Mesenchymal stem cell (in vitro differentiated cells and primary cell): ENCODE results near the gene FAM200C.

Experiments
- DNase-seq: peaks from one replicate; pipeline ENCODE4 v3.0.0-alpha.2; 2013
- H2AFZ ChIP-seq: one replicate; pipeline ENCODE4 v1.6.1; 2013; ENCODE audit warnings: low read depth, mild to moderate bottlenecking, control low read depth, inconsistent platforms, low read length, moderate library complexity
- H2AK5ac ChIP-seq: 2 replicates; pipeline ENCODE4 v1.6.1; 2013; ENCODE audit warnings: low read length, moderate library complexity, mild to moderate bottlenecking, inconsistent platforms; ENCODE audit not compliant: severe bottlenecking
- H2BK120ac ChIP-seq: one replicate; pipeline ENCODE4 v1.6.1; 2013; ENCODE audit warnings: low read depth, mild to moderate bottlenecking, inconsistent platforms, low read length, moderate library complexity
- H2BK12ac ChIP-seq, 2 experiments: one replicate each; pipeline ENCODE4 v1.6.1; 2013; ENCODE audit warnings: inconsistent platforms in 2 of 2, low read length in 2 of 2, mild to moderate bottlenecking in 2 of 2, moderate library complexity in 2 of 2, control low read depth in 1 of 2
- H2BK15ac ChIP-seq: one replicate; pipeline ENCODE4 v1.6.1; 2013; ENCODE audit warnings: mild to moderate bottlenecking, low read depth, inconsistent platforms; ENCODE audit not compliant: poor library complexity, severe bottlenecking
- H2BK5ac ChIP-seq: 2 replicates; pipeline ENCODE4 v1.6.1; 2013; ENCODE audit warnings: low read depth, mild to moderate bottlenecking, low read length, control low read depth, inconsistent platforms; ENCODE audit not compliant: poor library complexity, severe bottlenecking
- H3K14ac ChIP-seq, 2 experiments: one replicate each; pipeline ENCODE4 v1.6.1; 2013; ENCODE audit warnings: inconsistent platforms in 2 of 2, low read length in 2 of 2, control low read depth in 1 of 2, mild to moderate bottlenecking in 1 of 2, moderate library complexity in 1 of 2
- H3K18ac ChIP-seq, 2 experiments: one replicate each; pipeline ENCODE4 v1.6.1; 2013; ENCODE audit warnings: inconsistent platforms in 2 of 2, low read length in 2 of 2, control low read depth in 1 of 2, low read depth in 1 of 2, mild to moderate bottlenecking in 1 of 2
- H3K23ac ChIP-seq, 2 experiments: one replicate each; pipeline ENCODE4 v1.6.1; 2013; ENCODE audit warnings: inconsistent platforms in 2 of 2, low read length in 2 of 2, mild to moderate bottlenecking in 2 of 2, moderate library complexity in 2 of 2, control low read depth in 1 of 2
- H3K27ac ChIP-seq: 2 replicates; pipeline ENCODE4 v1.5.1; 2013; ENCODE audit warnings: mild to moderate bottlenecking, moderate library complexity, low read length, control low read depth, inconsistent platforms; ENCODE audit not compliant: poor library complexity, severe bottlenecking
- H3K27me3 ChIP-seq, 2 experiments: 2 replicates each; pipeline versions ENCODE4 v1.6.1 to v1.7.0; 2013; ENCODE audit warnings: low read length in 2 of 2, mild to moderate bottlenecking in 2 of 2, moderate library complexity in 2 of 2, control low read depth in 1 of 2, inconsistent platforms in 1 of 2; ENCODE audit not compliant: control insufficient read depth in 1 of 2, insufficient read depth in 1 of 2
- H3K36me3 ChIP-seq, 2 experiments: 2 replicates each; pipeline versions ENCODE4 v1.6.1 to v1.7.0; 2013; ENCODE audit warnings: low read length in 2 of 2, control low read depth in 1 of 2, inconsistent platforms in 1 of 2, low read depth in 1 of 2, mild to moderate bottlenecking in 1 of 2; ENCODE audit not compliant: insufficient read depth in 2 of 2, control insufficient read depth in 1 of 2
- H3K4ac ChIP-seq, 2 experiments: one replicate each; pipeline ENCODE4 v1.6.1; 2013; ENCODE audit warnings: inconsistent platforms in 2 of 2, low read length in 2 of 2, mild to moderate bottlenecking in 2 of 2, moderate library complexity in 2 of 2, control low read depth in 1 of 2, low read depth in 1 of 2
- H3K4me1 ChIP-seq: 2 replicates; pipeline ENCODE4 v1.6.1; 2013; ENCODE audit warnings: low read depth, low read length, control low read depth; ENCODE audit not compliant: control insufficient read depth, insufficient read depth
- H3K4me2 ChIP-seq: 2 replicates; pipeline ENCODE4 v1.6.1; 2013; ENCODE audit warnings: low read length, mild to moderate bottlenecking, inconsistent platforms; ENCODE audit not compliant: poor library complexity, severe bottlenecking
- H3K4me3 ChIP-seq, 2 experiments: 2 replicates each; pipeline versions ENCODE4 v1.5.1 to v1.7.0; 2013; ENCODE audit warnings: low read length in 2 of 2, mild to moderate bottlenecking in 2 of 2, control low read depth in 1 of 2, low read depth in 1 of 2; ENCODE audit not compliant: insufficient read depth in 1 of 2
- H3K79me1 ChIP-seq: replicated peaks from 2 replicates; pipeline ENCODE4 v1.6.1; 2013; ENCODE audit warnings: mild to moderate bottlenecking, control low read depth, low read length, inconsistent platforms; ENCODE audit not compliant: poor library complexity, severe bottlenecking
- H3K9ac ChIP-seq: 2 replicates; pipeline ENCODE4 v1.7.0; 2013; ENCODE audit warnings: mild to moderate bottlenecking, low read length, moderate library complexity
- H3K9me3 ChIP-seq: 2 replicates; pipeline ENCODE4 v1.7.0; 2013; ENCODE audit warnings: mild to moderate bottlenecking, low read length; ENCODE audit not compliant: control insufficient read depth
- H4K8ac ChIP-seq: one replicate; pipeline ENCODE4 v1.6.1; 2013; ENCODE audit warnings: inconsistent platforms, mild to moderate bottlenecking, low read length, moderate library complexity
- H4K91ac ChIP-seq: one replicate; pipeline ENCODE4 v1.6.1; 2013; ENCODE audit warnings: mild to moderate bottlenecking, low read length, inconsistent platforms
- WGBS: methylation state at CpG from one replicate; pipeline ENCODE4 v1.1.7; 2013; ENCODE audit warnings: mixed read lengths; 5-methylcytosine and 5-hydroxymethylcytosine counted together

FAM200C gene

GRCh38 chr5:160356550-160357347, 43.1 kb downstream of the FAM200C start:
- Histone ChIP-seq H3K27ac (no peak overlapping the region), H3K9me3 (no peaks in the 10 kb centered on the region), H3K18ac (no peak overlapping the region), H2BK120ac (no peak overlapping the region), H3K27me3 (no peaks in the 10 kb centered on the region), H3K4me3 (no peak overlapping the region), H3K79me1 (no peaks in the 10 kb centered on the region), H3K4me2 (no peak overlapping the region), H2BK12ac (no peak overlapping the region), H3K14ac (no peak overlapping the region), H2BK15ac (no peak overlapping the region), H3K4ac (no peak overlapping the region), H4K91ac (no peak overlapping the region), H3K36me3 (no peaks in the 10 kb centered on the region), H4K8ac (no peak overlapping the region), H2AFZ (no peak overlapping the region), H3K9ac (no peak overlapping the region), H2AK5ac (no peak overlapping the region), H3K23ac (no peak overlapping the region), H3K4me1 (no peaks in the 10 kb centered on the region), H2BK5ac (no peak overlapping the region)
- no peak for DNase-seq
- 85% methylated on average over 7 of the region's 7 CpGs for WGBS

- no peak overlapping the region for H3K27ac ChIP-seq
- H2BK120ac ChIP-seq, result no peak overlapping the region
- H2BK15ac ChIP-seq, result no peak overlapping the region
- WGBS, result 90% methylated on average over 14 of the region's 14 CpGs
- no peak overlapping the region for H2BK5ac ChIP-seq
- H3K18ac ChIP-seq, result no peak overlapping the region
- H2AK5ac ChIP-seq, result no peak overlapping the region
- no peak overlapping the region for H2AFZ ChIP-seq
- no peak overlapping the region for H3K14ac ChIP-seq
- H3K23ac ChIP-seq, result no peak overlapping the region
- DNase-seq, result no peak
- no peaks in the 10 kb centered on the region for H3K79me1 ChIP-seq
- no peaks in the 10 kb centered on the region for H3K4me1 ChIP-seq
- H4K91ac ChIP-seq, result peak overlapping the region; percentile 41
- H3K4ac ChIP-seq, result no peak overlapping the region
- no peaks in the 10 kb centered on the region for H3K27me3 ChIP-seq
- H3K4me2 ChIP-seq, result no peak overlapping the region
- no peak overlapping the region for H3K4me3 ChIP-seq
- H2BK12ac ChIP-seq, result no peak overlapping the region
- no peak overlapping the region for H3K9ac ChIP-seq
- no peaks in the 10 kb centered on the region for H3K9me3 ChIP-seq
- H4K8ac ChIP-seq, result no peak overlapping the region
- H3K36me3 ChIP-seq, result no peaks in the 10 kb centered on the region
Observed at GRCh38 chr5:160354666-160355065, 45.2 kb downstream of the FAM200C start.

GRCh38 chr5:160353379-160353778, 46.5 kb downstream of the FAM200C start:
- DNase-seq, result no peak
- H2BK5ac ChIP-seq, result no peak overlapping the region
- WGBS, result 97% methylated on average over 7 of the region's 8 CpGs

GRCh38 chr5:160352308-160352707, 47.5 kb downstream of the FAM200C start:
- no peaks in the 10 kb centered on the region for H3K36me3 ChIP-seq
- H4K8ac ChIP-seq, result no peak overlapping the region
- no peaks in the 10 kb centered on the region for H3K79me1 ChIP-seq
- no peak overlapping the region for H3K14ac ChIP-seq
- no peak overlapping the region for H3K27ac ChIP-seq
- no peak overlapping the region for H2AFZ ChIP-seq
- peak overlapping the region in 1 of 2 experiments; percentile 12 for H2BK12ac ChIP-seq
- no peak overlapping the region for H2BK15ac ChIP-seq
- no peak overlapping the region for H3K18ac ChIP-seq
- no peak overlapping the region for H3K9ac ChIP-seq
- WGBS, result 98% methylated on average over 4 of the region's 4 CpGs
- H3K4ac ChIP-seq, result no peak overlapping the region
- no peaks in the 10 kb centered on the region for H3K4me1 ChIP-seq
- no peak for DNase-seq
- no peak overlapping the region for H2BK5ac ChIP-seq
- no peak overlapping the region for H2AK5ac ChIP-seq
- H3K23ac ChIP-seq, result no peak overlapping the region
- no peaks in the 10 kb centered on the region for H3K9me3 ChIP-seq
- no peak overlapping the region for H2BK120ac ChIP-seq
- no peak overlapping the region for H3K4me2 ChIP-seq
- H4K91ac ChIP-seq, result no peak overlapping the region
- no peak overlapping the region for H3K4me3 ChIP-seq
- no peaks in the 10 kb centered on the region for H3K27me3 ChIP-seq

More at GRCh38 chr5:160353379-160353778, 46.5 kb downstream of the FAM200C start:
- H4K8ac ChIP-seq, result no peak overlapping the region
- H3K18ac ChIP-seq, result no peak overlapping the region
- no peak overlapping the region for H2BK120ac ChIP-seq
- no peak overlapping the region for H3K4ac ChIP-seq
- no peak overlapping the region for H3K23ac ChIP-seq
- no peaks in the 10 kb centered on the region for H3K36me3 ChIP-seq
- no peak overlapping the region for H3K14ac ChIP-seq
- H3K9ac ChIP-seq, result no peak overlapping the region
- H3K79me1 ChIP-seq, result no peaks in the 10 kb centered on the region
- H3K4me1 ChIP-seq, result no peaks in the 10 kb centered on the region
- no peak overlapping the region for H2BK12ac ChIP-seq
- H3K27me3 ChIP-seq, result no peaks in the 10 kb centered on the region
- no peaks in the 10 kb centered on the region for H3K9me3 ChIP-seq
- no peak overlapping the region for H3K4me3 ChIP-seq
- no peak overlapping the region for H2AFZ ChIP-seq
- H2BK15ac ChIP-seq, result no peak overlapping the region
- no peak overlapping the region for H4K91ac ChIP-seq
- H2AK5ac ChIP-seq, result no peak overlapping the region
- H3K27ac ChIP-seq, result no peak overlapping the region
- H3K4me2 ChIP-seq, result no peak overlapping the region
